ENCODE data around the gene ATXN1. TPM values are rescaled to one million over a fixed set of nuclear protein-coding genes. Genes with fewer than 3 reads are reported as not detected.

ATXN1 gene
- total RNA-seq, 1 donor from 2014 or later, result 6.1 TPM

GRCh38 chr6:16782278-16782677, 21.0 kb upstream of the ATXN1 start:
- H3K4me3 ChIP-seq (ENCODE audit: low read depth, low read length), result no peak overlapping the region
- DNase-seq (ENCODE audit: low read depth), result no peak
- TF ChIP-seq CTCF (conservative IDR thresholded peaks at IDR 0.05; ENCODE audit: low read depth, low read length), result no peak

DNA sequence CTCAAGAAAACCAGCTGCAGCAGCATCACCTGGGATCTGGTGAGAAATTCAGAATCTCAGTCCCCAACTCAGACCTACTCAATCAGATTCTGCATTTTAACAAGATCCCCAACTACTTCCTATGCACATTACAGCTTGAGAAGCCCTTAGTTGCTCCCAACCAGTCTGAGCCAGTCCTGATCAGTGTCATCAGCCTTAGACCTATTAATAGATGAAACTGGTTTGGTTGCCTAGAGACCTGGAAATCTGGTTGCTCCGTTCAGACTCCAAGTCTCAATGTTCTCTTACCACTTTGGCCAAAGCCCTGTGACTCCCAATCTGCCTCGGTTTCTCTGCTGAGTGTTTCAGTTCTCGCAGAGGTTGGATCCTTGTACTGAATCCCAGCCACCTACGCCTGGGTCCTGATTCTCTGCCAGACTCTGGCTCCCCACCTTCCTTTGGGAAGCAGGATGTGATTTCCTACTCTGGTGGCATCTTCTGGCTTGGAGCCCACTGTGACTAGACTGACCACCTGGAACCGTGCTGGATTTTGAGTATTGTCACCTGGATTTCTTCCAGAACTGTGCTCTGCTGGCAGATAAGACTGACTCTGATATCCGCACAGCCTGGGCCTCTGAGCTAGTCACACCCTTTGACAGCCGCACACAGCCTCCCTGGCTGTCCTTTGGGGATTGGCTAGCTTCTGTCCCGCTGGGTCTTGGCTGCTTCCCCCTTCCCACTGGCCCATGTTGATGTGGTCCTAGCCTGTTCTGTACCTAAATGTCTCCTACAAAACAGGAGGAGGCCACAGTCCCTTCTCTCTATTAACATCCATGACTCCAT, 20.3 kb upstream of the ATXN1 start:
- no peak for DNase-seq (ENCODE audit: low read depth)

GRCh38 chr6:16778521-16778920, 17.3 kb upstream of the ATXN1 start:
- no peak for DNase-seq (ENCODE audit: low read depth)

More for the DNA sequence above, 20.3 kb upstream of the ATXN1 start:
- TF ChIP-seq CTCF (conservative IDR thresholded peaks at IDR 0.05; ENCODE audit: low read depth, low read length), result no peak
- no peak overlapping the region for H3K4me3 ChIP-seq (ENCODE audit: low read depth, low read length)

DNA sequence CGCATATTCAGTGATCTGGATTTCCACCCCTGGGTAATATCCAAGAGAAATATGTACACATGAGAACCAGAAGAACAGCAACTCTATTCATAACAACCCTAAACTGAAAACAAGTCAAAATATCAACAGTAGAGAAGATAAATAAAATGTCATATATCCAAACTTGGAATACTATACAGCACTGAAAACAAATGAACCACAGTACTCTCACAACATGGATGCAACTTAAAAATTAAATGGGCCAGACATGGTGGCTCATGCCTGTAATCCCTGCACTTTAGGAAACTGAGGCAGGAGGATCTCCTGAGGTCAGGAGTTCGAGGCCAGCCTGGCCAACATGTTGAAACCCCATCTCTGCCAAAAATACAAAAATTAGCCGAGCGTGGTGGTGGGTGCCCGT, 16.5 kb upstream of the ATXN1 start:
- H3K4me3 ChIP-seq (ENCODE audit: low read depth, low read length), result no peak overlapping the region
- no peak for TF ChIP-seq CTCF (conservative IDR thresholded peaks at IDR 0.05; ENCODE audit: low read depth, low read length)
- no peak for DNase-seq (ENCODE audit: low read depth)

More at GRCh38 chr6:16778521-16778920, 17.3 kb upstream of the ATXN1 start:
- TF ChIP-seq CTCF (conservative IDR thresholded peaks at IDR 0.05; ENCODE audit: low read depth, low read length), result no peak
- no peak overlapping the region for H3K4me3 ChIP-seq (ENCODE audit: low read depth, low read length)

DNA sequence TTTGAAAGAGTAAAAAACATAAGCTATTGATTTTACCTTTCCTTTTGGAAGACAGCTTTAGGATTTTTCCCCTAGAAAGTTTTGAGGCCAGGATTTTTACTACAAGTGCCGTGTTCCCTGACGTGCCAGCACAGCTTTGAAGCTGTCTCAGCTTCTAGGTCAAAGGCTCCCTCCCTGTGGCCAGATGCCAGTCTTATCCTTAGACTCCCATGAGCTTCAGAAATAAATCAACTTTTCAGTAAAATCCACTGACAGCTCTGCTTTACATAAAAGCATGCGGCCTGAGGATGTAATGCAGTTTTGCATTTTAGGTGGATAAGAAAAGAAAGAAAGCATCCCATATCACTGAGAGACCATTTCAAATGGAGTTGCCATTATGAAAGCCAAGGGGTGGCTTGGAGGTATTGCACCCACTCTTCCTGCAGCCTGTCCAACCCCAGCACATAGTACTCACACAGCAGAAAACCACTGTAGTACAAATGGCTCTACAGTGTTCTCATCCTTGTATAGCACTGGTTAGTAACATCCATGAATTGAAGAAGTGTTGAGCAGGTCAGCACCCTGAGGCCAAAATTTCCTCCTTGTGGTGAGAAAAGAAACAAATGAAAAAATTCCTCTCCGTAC, 15.2 kb upstream of the ATXN1 start:
- no peak overlapping the region for H3K4me3 ChIP-seq (ENCODE audit: low read depth, low read length)
- TF ChIP-seq CTCF (conservative IDR thresholded peaks at IDR 0.05; ENCODE audit: low read depth, low read length), result peak; percentile 23
- DNase-seq (ENCODE audit: low read depth), result no peak

DNA sequence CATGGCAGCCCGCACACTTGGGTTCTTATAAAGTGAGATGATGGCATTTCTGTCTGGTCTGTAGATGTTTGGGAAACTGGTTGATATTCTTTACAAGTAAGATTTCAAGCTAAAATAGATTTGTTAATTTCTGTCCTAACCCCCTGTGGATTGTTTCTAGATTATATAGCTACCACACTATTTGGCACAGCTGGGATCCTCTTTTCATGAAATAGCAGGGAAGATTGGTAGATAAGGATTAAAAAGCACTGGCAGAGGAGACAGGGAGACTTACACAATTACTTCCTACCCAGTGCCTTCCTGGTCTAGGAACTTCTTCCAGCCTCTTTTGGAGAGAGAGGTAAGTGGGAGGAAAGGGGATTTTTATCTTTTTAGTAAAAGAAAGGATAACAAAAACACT, 13.2 kb upstream of the ATXN1 start:
- no peak for TF ChIP-seq CTCF (conservative IDR thresholded peaks at IDR 0.05; ENCODE audit: low read depth, low read length)
- no peak overlapping the region for H3K4me3 ChIP-seq (ENCODE audit: low read depth, low read length)
- DNase-seq (ENCODE audit: low read depth), result no peak

Measured in epithelial cell of proximal tubule (primary cell).